Common myeloid progenitor, CD34-positive (primary cell): ENCODE results near the gene KLHL25. TPM values are rescaled to one million over a fixed set of nuclear protein-coding genes. Genes with fewer than 3 reads are reported as not detected.

Source experiments
- CTCF ChIA-PET: fragments of 350-600 bp; sonication (Branson Sonifier 250); formaldehyde crosslinking; loops from one replicate; lab custom pipeline; 2021; ENCODE audit warnings: antibody characterized with exemption; lab: Charles Lee
- POLR2A ChIA-PET: fragments of 350-600 bp; sonication (Branson Sonifier 250); formaldehyde crosslinking; loops from one replicate; lab custom pipeline; 2021; ENCODE audit warnings: antibody characterized with exemption; lab: Charles Lee
- DNase-seq, 3 donors: peaks; one replicate each; pipeline versions ENCODE4 v3.0.0 to v3.0.0-alpha.2; 2013
- H3K27ac ChIP-seq, 2 experiments: 1 replicate in 1 of 2; 2 replicates in 1 of 2; pipeline ENCODE4 v1.7.0; 2013; ENCODE audit warnings: inconsistent platforms in 2 of 2, low read length in 2 of 2, mild to moderate bottlenecking in 2 of 2, low read depth in 1 of 2, moderate library complexity in 1 of 2; ENCODE audit not compliant: severe bottlenecking in 2 of 2, insufficient read depth in 1 of 2, poor library complexity in 1 of 2
- H3K27me3 ChIP-seq, 5 experiments: replicated peaks in 2 of 5; 1 replicate in 3 of 5; 2 replicates in 2 of 5; pipeline versions ENCODE4 v1.6.1 to v1.7.0; 2013; ENCODE audit warnings: low read length in 4 of 5, mild to moderate bottlenecking in 2 of 5, moderate library complexity in 2 of 5, inconsistent platforms in 1 of 5; ENCODE audit not compliant: insufficient read depth in 5 of 5, control insufficient read depth in 4 of 5
- H3K36me3 ChIP-seq, 4 experiments: 1 replicate in 2 of 4; 2 replicates in 2 of 4; pipeline versions ENCODE4 v1.6.1 to v1.7.0; 2013; ENCODE audit warnings: low read length in 3 of 4, control low read depth in 1 of 4, mild to moderate bottlenecking in 1 of 4; ENCODE audit not compliant: control insufficient read depth in 4 of 4, insufficient read depth in 4 of 4
- H3K4me1 ChIP-seq, 4 experiments: 1 replicate in 3 of 4; 2 replicates in 1 of 4; pipeline versions ENCODE4 v1.6.1 to v1.7.1; 2013; ENCODE audit warnings: low read length in 3 of 4, mild to moderate bottlenecking in 3 of 4, control low read depth in 1 of 4, inconsistent platforms in 1 of 4, moderate library complexity in 1 of 4; ENCODE audit not compliant: control insufficient read depth in 4 of 4, insufficient read depth in 4 of 4; ENCODE audit errors: control extremely low read depth in 1 of 4
- H3K4me3 ChIP-seq, 7 experiments: 1 replicate in 4 of 7; 2 replicates in 3 of 7; pipeline versions ENCODE4 v1.5.1 to v1.7.0; 2013; ENCODE audit warnings: mild to moderate bottlenecking in 7 of 7, low read length in 6 of 7, moderate library complexity in 6 of 7, inconsistent platforms in 2 of 7, low read depth in 2 of 7, control low read depth in 1 of 7; ENCODE audit not compliant: insufficient read depth in 4 of 7, control insufficient read depth in 1 of 7; ENCODE audit errors: extremely low read depth in 1 of 7
- H3K9me3 ChIP-seq, 5 experiments: 1 replicate in 4 of 5; 2 replicates in 1 of 5; pipeline versions ENCODE4 v1.6.1 to v1.7.1; 2013; ENCODE audit warnings: low read length in 4 of 5, mild to moderate bottlenecking in 2 of 5, inconsistent platforms in 1 of 5, low read depth in 1 of 5, moderate library complexity in 1 of 5; ENCODE audit not compliant: control insufficient read depth in 4 of 5, insufficient read depth in 2 of 5; ENCODE audit errors: control extremely low read depth in 1 of 5
- WGBS: methylation state at CpG from one replicate; pipeline ENCODE4 v1.1.5; 2013; ENCODE audit not compliant: insufficient coverage; 5-methylcytosine and 5-hydroxymethylcytosine counted together
- polyA plus RNA-seq: library from polyadenylated mRNA; unstranded; fragments of 120-200 nt; gene quantifications from one replicate; pipeline ENCODE4 v1.2.1, GENCODE V29; 2013

Gene KLHL25
- 0.98 TPM for polyA plus RNA-seq

GRCh38 chr15:85794598-85795336, at the start of gene KLHL25:
Gene KLHL25, minus strand, starts transcription at chr15:85794925. Its CDS starts 25,115 bp downstream, at chr15:85769810.
- POLR2A ChIA-PET: no interaction called here
- Histone ChIP-seq H3K27ac (peak within 1 kb of the TSS in 1 of 2 experiments; percentile 43), H3K9me3 (no peaks in the 10 kb centered on the region), H3K4me1 (peaks cover 4 to 15% (median 13%) of the 10 kb centered on the region in 4 experiments), H3K36me3 (no peaks in the 10 kb centered on the region), H3K27me3 (peaks cover 0 to 13% (median 11%) of the 10 kb centered on the region in 5 experiments), H3K4me3 (peak within 1 kb of the TSS; percentile 62 to 88 (median 80))
- peak; percentile 93 to 97 (median 96) for DNase-seq
- CTCF ChIA-PET: interaction anchor here (1.1 kb wide), 1 partner anchor 8 kb away, joined by 3 read pairs; no protein-coding TSS in a partner anchor
- WGBS: under 1% methylated on average over 54 of the region's 71 CpGs

GRCh38 chr15:85840802-85841152, 46.1 kb upstream of the KLHL25 start:
- peaks cover 0 to 6% (median 0%) of the 10 kb centered on the region in 5 experiments for H3K27me3 ChIP-seq
- CTCF ChIA-PET: interaction anchor here (0.8 to 3.3 kb wide), 10 partner anchors 19 to 117 kb away, joined by 3 to 28 read pairs (median 4); no protein-coding TSS in a partner anchor
- no CpG with 5 or more reads among the region's 8 CpGs for WGBS
- peaks cover 0 to 13% (median 9%) of the 10 kb centered on the region in 4 experiments for H3K4me1 ChIP-seq
- POLR2A ChIA-PET: interaction anchor here (0.5 kb wide), 1 partner anchor 19 kb away, joined by 3 read pairs; no protein-coding TSS in a partner anchor
- no peak overlapping the region for H3K27ac ChIP-seq
- DNase-seq: no peak
- no peaks in the 10 kb centered on the region for H3K36me3 ChIP-seq
- peak overlapping the region in 4 of 7 experiments; percentile 48 to 72 (median 60) for H3K4me3 ChIP-seq
- no peaks in the 10 kb centered on the region for H3K9me3 ChIP-seq

DNA sequence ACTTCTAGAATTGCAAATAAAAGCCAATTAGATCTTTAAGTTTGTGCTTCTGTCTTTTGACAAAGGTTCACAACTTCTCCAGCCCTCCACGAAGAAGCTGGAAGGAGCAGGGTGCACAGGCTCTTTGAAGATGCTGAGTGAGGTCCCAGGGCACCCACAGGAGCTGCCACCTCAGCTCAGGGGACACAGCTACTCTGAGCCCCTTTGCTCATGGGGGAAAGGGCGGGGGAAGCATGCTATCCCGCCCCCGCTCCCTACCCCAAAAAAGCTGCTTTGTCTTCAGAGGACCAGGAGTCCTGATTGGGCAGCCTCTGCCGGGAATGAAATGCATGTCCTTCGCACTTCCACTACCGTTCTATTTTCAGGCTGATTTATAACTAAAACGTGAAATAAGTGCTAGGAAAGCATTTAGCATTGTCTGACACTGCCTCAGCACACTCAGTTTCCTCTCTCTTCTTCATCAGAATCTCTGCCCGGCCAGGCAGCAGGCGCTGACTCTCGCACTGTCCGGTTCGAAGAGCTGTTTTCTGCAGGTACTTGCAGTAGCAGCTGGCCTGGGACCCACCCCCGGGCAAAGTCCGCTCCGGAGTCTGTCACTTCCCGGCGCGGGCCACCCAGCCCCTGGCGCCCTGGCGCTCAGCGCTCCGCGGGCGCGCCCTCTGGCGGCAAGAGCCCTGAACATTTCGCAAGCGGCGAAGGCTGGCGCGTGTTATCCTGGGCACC, 45.5 kb upstream of the KLHL25 start:
- CTCF ChIA-PET: interaction anchor here (0.6 to 3.3 kb wide), 12 partner anchors 19 to 117 kb away, joined by 3 to 28 read pairs (median 4); no protein-coding TSS in a partner anchor
- peak; percentile 71 to 77 (median 73) for DNase-seq
- H3K4me3 ChIP-seq: peak overlapping the region in 6 of 7 experiments; percentile 48 to 72 (median 56)
- peaks cover 0 to 13% (median 9%) of the 10 kb centered on the region in 4 experiments for H3K4me1 ChIP-seq
- no peaks in the 10 kb centered on the region for H3K36me3 ChIP-seq
- WGBS: 13% methylated on average over 27 of the region's 32 CpGs
- no peaks in the 10 kb centered on the region for H3K9me3 ChIP-seq
- POLR2A ChIA-PET: no interaction called here
- H3K27me3 ChIP-seq: peaks cover 0 to 4% (median 0%) of the 10 kb centered on the region in 5 experiments
- no peak overlapping the region for H3K27ac ChIP-seq

GRCh38 chr15:85839643-85840042, 44.9 kb upstream of the KLHL25 start:
- POLR2A ChIA-PET: no interaction called here
- WGBS: 92% methylated on average over 2 of the region's 2 CpGs

DNA sequence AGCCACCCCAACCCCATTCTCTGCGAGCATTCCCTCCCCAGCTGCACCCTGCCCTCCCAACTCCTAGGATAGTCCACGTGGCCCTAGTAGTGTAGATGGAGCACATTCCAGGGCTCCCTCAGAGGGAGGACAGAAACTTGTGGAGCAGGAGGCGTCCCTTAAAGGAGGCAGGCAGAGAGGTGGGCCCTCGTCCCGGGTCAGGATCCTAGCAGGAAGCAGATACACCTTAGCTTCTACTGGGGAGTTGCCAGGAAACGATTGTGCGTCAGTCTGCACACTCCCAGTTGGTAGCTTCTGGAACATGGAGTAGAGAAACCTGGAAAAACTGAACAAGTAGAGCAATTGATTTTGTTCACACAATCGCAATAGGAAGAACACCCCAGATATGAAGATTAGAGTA, 43.9 kb upstream of the KLHL25 start:
- CTCF ChIA-PET: interaction anchor here (1.0 to 3.3 kb wide), 4 partner anchors 9 to 110 kb away, joined by 3 to 28 read pairs (median 4); no protein-coding TSS in a partner anchor
- Histone ChIP-seq H3K4me3 (no peak overlapping the region), H3K27me3 (peaks cover 0 to 3% (median 0%) of the 10 kb centered on the region in 5 experiments), H3K36me3 (no peaks in the 10 kb centered on the region), H3K4me1 (peaks cover 0 to 13% (median 9%) of the 10 kb centered on the region in 4 experiments), H3K9me3 (no peaks in the 10 kb centered on the region), H3K27ac (no peak overlapping the region)
- no peak for DNase-seq
- 95% methylated on average over 7 of the region's 8 CpGs for WGBS
- POLR2A ChIA-PET: no interaction called here

More at GRCh38 chr15:85839643-85840042, 44.9 kb upstream of the KLHL25 start:
- Histone ChIP-seq H3K4me1 (peaks cover 0 to 13% (median 9%) of the 10 kb centered on the region in 4 experiments), H3K4me3 (no peak overlapping the region), H3K27ac (no peak overlapping the region), H3K36me3 (no peaks in the 10 kb centered on the region), H3K9me3 (no peaks in the 10 kb centered on the region), H3K27me3 (peaks cover 0 to 3% (median 0%) of the 10 kb centered on the region in 5 experiments)
- CTCF ChIA-PET: interaction anchor here (0.6 to 3.3 kb wide), 6 partner anchors 18 to 432 kb away, joined by 3 to 28 read pairs (median 4); no protein-coding TSS in a partner anchor
- peak in 2 of 3 donors; percentile 29 to 32 for DNase-seq

- H3K27ac ChIP-seq: no peak overlapping the region
- peaks cover 0 to 13% (median 9%) of the 10 kb centered on the region in 4 experiments for H3K4me1 ChIP-seq
- ChIA-PET POLR2A (no interaction called here), CTCF (interaction anchor here (1.4 to 3.3 kb wide), 4 partner anchors 10 to 109 kb away, joined by 3 to 28 read pairs (median 4); no protein-coding TSS in a partner anchor)
- DNase-seq: no peak
- no CpG with 5 or more reads among the region's 2 CpGs for WGBS
- no peaks in the 10 kb centered on the region for H3K36me3 ChIP-seq
- H3K27me3 ChIP-seq: peaks cover 0 to 2% (median 0%) of the 10 kb centered on the region in 5 experiments
- H3K4me3 ChIP-seq: no peak overlapping the region
- H3K9me3 ChIP-seq: no peaks in the 10 kb centered on the region
Observed at GRCh38 chr15:85837881-85838280, 43.2 kb upstream of the KLHL25 start.
